GM18867 (cell line): ENCODE data around the gene RIT2.

Source experiments
- ATAC-seq: cut with Tn5 transposase; IDR thresholded peaks from one replicate; pipeline ENCODE4 v1.9.1; 2021; ENCODE audit warnings: mild to moderate bottlenecking, moderate library complexity; ENCODE audit not compliant: unreplicated experiment

The RIT2 gene

DNA sequence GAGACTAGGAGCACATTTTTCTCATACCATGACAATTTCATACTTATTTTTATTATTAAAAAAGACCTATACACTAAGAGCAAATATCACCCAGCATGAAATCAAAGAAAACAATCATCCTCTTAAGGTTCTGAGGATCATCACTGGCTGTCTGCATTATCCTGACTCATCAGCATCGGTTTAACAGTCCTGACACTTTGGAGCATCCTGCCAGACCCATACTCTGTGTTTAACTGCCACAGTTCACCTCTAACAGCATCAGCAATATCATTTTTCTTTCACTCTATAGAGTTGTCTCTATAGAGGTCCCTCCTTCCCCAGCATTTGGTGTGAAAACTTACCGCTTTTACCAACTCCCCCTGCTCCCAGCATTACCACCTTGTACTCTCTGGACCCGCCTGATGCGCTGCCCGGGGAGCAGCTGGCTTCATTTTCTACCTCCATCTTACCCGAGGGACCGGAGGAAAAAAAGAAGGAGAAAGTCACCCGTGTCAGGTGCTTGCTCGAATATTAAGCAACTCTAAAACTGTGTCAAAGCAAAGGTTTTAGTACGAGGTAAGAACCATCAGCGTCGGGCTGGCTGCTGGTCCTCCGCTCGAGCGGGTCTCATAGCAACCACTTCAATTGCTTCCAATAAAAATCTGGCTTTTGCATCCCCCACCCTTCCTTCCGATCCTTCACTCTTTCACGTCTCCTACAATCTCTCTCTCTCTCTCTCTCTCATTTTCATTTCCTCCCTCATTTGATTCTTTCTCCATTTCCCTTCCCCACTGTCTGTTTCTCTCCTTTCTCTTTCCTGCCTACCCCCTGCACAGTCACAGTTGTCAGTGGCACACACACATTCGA is at the start of gene RIT2:
Gene RIT2, minus strand, starts transcription at position 610 of the 846 bp plus-strand sequence.
- ATAC-seq: no peak

DNA sequence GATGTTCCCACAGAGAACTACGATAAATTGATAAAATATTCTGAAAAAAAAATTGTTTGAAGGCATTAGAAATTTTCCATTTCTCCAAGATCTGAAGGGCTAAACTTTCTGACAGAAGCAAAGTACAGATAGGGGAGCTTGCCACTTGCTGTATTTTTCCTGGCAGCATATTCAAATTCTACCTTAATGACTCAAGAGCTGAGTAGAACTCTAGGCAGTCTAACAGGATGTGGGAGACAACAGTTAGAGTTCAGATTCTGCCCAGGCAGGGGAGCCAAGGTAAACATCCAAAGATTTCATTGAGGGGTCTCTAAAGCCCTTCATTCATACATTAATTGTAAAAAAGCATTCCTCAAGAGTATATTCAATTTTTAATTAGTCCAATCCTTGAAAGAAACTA is 46.0 kb upstream of the RIT2 start:
- ATAC-seq: no peak

DNA sequence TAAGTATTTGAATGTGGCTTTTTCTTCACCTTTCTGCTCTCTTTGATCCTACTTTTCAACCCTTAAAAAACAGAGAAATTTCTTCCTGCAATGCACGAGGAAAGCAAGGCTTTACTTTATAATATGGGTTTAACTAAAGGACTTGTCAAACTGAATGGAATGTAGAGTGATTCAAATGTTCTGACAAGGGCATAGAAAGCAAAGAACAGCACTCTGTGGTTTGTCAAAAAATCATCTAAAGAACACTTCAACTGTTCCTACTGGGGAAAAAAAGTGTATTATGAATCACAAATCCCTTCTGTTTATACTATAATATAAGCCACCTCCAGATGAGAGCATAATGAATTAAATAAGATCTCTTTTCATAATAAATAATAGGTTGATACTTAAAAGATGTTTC is 45.0 kb upstream of the RIT2 start:
- no peak for ATAC-seq

DNA sequence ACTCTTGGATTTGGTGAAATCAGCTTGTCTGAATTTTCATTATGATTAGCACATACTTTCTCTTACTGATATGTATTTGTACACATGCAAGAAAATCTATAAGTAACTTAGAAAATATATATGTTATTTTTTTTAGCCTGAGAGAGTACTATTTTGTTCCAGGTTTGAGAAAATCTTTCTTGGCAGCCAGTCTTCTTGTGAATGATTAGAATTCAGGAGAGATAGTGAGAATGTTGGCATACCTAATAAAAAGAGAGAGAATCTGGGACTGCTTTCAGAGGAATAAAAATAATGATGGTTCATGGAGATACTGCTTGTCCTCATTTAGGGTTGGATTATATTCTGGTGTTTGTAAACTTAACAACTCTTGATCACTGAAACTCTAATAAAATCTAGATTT is 44.4 kb upstream of the RIT2 start:
- ATAC-seq: no peak

DNA sequence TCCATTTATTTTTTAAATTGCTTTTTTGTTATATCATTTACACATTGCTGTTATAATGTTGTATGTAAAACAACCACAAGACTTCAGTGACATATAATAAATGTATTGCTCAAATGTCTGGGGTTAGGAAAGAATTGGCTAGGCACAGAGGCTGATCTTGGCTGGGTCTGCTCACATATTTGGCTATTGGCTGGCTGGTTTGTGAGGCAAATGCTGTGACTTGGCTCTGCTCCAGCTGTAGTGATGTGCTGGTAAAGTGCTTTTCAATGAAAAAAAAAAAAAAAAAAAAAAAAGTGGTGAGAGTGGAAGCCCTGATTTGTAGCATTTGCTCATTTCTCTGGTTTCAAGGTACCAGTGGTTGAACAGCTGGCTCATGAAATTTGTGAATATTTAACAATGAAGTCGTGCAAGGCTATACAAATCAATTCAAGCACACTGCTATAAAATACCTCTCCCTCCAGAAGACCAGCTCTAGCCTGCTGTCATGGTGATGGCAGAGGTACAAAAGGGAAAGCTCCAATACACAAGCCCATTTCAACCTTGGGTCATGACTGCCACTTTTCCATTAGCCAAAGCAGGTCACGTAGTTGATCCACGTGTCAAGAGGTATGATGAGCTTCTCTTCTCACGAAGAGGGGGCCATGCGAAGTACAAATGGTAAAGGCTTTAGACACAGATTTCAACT is 43.7 kb upstream of the RIT2 start:
- ATAC-seq: no peak

DNA sequence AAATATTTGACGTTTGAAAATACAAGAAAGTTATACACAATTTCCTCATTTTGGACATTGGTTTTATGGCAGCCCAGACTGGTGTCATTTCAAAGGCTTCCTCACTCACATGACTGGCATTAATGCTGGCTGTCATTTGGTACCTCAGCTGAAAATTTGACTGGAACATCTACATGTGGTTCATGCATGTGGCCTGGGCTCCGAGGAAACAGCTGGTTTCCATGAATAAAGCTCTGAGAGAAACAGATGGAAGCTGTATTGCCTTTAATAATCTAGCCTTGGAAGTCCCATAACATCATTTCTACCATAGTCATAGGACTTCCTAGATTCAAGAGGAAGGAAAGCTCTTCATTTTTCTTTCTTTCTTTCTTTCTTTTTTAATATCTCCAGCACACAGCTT is 42.9 kb upstream of the RIT2 start:
- no peak for ATAC-seq

DNA sequence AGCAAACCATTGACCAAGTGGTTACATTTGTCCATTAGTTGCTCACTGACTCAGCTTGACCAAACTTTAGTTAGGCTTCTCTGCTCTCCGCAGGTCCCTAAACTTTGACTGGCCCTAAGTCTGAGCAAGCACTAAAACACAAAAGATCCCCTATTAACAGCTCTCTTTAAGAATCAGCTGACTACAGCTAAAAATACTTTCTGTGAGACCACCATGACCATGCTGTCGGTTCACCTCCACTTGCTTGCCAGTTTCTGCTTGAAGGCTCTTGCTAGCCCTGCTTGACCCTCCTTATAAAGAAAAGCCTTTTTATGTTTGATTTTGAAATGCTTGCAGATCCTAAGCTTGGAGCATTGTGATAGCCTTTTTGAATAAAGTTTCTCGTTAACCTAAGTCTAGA is 40.4 kb upstream of the RIT2 start:
- ATAC-seq: no peak

DNA sequence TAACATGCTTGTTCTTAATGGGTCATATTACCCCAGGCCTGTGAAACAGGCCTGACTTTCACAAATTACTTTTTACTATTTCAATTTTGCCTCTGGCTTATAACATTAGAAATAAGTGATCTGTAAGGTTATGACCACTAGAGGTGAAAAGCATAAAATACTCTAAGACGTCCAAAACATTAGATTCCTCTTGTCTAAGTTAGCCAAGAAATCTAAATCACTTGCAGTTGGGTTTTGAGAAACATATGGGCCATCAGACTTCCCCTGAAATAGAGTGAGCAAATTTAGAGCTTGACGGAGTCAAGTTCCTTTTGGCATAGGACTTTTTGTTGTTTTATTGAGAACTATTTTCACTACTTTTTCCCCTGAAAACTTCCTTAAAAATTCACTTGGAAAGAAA is 32.7 kb upstream of the RIT2 start:
- ATAC-seq: no peak

DNA sequence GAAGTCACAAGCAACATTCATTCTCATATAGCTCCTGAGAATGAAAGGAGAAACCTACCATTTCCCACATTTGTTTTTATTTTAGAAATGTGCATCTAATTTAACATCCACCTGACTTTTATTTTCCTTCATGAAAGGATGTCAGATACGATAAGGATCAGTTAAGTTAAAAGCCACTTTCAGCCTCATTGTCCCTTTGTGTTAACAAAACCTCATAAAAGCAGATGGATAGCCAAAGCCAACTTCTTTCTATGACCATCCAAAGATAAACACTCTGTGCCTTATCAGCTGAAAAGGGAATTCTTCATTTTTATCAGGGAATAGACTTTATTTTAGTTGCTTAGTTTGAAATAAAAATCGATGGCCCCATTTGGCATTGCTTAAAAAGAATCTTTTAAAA is 25.7 kb upstream of the RIT2 start:
- ATAC-seq: no peak

DNA sequence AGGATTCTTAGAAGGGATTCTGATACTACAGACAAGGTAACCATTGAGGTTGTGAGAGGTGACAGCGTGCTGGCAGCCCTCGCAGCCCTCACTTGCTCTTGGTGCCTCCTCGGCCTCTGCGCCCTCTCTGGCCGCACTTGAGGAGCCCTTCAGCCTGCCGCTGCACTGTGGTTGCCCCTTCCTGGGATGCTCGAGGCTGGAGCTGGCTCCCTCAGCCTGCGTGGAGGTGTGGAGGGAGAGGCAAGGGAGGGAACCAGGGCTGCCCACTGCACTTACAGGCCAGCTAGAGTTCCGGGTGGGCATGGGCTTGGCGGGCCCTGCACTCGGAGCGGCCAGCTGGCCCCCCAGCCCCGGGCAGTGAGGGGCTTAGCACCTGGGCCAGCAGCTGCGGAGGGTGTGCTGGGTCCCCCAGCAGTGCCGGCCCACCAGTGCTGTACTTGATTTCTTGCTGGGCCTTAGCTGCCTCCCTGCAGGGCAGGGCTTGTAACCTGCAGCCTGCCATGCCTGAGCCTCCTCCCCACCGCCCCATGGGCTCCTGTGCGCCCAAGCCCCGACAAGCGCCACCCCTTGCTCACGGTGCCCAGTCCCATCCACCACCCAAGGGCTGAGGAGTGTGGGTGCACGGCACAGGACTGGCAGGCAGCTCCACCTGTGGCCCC is 23.9 kb upstream of the RIT2 start:
- ATAC-seq: no peak

DNA sequence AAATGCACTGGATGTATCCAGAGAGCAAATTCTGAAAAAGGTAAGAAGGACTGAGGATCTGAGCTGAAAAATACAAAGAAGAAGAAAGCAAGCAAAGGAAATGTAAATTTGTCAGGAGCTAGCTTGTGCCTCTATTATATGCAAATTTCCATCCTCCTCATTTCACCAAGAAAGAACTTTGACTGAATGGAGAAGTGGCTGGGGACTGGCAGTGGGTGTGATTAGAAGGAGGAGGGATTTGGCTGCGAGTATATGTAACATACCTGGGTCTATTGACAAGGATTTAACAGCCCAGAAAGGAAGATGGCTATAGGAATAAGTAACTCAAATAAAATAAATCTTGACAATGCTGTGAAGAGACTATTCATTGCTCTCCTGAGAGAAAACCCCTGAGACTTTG is 19.4 kb upstream of the RIT2 start:
- no peak for ATAC-seq

DNA sequence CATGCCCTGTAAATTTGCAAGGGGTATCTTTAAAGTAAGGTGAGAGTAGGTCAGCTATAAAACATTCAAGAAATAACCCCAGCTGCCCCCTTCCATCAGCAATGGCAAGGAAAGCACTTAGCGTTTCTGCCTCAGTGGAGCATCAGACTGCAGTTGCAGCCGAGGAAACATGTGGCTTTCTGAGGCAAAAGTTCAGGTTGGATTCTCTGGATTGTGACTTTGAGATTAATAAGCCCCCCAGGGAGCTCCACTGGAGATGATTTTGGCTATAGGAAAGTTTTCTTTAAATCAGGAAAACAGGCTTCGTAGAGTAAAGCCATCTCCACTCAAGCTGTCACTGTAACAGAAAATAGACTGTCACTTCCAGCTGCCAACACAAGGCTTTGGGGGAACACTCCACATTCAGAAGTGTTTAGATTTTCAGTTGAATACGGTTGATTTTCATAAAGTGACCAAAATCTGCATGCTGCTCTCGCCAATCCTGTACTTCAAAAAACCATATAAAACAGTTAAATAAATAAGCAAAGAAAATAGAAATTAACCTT is 15.3 kb upstream of the RIT2 start:
- no peak for ATAC-seq

DNA sequence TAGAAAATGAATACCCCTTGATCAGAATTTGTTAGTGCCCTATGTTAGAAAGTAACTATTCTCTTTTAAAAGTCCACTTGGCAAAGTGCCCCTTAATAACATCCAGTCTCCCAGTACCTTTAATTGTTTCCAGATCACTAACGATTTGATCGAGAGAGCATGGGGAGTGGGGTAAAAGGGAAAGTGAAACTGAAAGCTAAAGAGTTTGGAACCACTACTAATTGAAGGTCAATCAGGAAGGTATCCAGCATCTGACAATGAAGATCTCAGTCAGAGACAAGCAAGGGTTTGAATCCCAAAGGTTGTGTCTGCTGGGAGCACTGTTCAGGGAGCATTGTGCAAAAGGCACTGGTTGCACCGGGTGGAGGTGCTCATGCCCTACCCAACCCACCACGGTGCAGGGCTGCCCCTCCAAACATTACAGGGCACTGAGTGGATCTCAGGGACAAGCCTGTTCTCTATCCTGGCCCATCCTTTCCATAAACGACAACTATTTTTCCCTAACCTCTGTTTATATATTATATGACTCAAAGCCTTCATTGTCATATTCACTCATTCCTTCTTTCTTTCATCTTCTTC is 14.6 kb upstream of the RIT2 start:
- ATAC-seq: no peak

DNA sequence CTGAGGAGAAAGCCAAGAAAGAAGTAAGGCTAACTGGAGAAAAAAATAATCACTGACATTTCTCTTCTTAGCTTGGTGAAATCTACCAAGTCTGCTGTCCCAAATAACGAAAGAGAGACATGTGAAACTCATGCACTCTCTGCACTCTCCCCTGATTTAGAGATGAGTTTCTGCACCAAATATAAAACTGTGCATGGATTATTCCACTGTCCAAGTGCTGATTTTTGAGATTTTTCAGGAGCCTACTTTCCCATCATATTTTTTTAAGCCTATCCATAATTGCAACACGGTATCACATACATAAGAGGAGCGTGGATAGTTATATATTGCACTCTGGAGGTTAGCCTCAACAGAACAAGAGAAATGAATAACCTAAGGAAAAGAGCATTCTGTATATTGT is 10.0 kb upstream of the RIT2 start:
- ATAC-seq: no peak

DNA sequence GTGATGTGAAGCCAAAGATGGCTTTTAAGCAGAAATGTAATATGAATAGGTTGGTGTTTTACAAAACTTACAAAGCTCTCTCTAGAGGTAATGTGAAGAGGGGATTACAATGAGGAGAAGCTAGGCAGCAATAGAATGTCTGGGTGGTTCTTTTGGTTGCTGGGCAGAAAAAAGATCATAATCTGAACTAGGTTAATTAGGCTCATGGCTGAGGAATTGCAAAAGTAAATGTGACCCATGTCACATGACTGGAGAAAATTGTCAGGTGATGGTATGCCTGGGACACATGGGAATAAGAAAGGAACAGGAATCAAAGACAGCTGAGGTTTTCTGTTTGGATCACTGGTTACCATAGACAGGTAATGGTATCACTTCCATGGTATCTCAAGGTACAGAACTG is 7.5 kb upstream of the RIT2 start:
- no peak for ATAC-seq

DNA sequence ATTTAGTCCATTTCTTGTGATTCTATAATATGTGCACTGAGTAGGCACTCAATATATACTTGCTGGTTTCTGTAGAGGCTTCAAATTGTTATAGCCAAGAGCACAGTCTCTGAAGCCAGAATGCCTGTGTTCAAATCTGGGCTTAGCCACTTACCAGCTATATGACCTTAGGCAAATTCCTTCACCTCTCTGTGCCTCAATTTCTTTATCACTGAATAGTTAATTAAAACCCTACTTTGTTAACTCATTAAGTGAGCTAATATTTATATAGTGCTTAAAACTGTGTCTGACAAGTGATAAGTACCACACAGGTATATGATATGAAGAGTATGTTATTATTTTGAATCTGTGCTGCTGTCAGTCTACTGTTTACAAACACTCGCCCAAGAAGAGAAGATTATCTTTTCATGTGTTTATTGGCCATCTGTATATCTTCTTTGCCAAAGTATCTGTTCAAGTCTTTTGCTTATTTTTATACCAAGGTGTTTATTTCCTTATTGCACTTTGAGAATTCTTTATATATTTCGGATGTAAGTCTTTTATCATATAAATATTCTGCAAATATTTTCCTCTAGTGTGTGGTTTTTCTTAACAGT is 1.3 kb upstream of the RIT2 start:
- ATAC-seq: no peak

DNA sequence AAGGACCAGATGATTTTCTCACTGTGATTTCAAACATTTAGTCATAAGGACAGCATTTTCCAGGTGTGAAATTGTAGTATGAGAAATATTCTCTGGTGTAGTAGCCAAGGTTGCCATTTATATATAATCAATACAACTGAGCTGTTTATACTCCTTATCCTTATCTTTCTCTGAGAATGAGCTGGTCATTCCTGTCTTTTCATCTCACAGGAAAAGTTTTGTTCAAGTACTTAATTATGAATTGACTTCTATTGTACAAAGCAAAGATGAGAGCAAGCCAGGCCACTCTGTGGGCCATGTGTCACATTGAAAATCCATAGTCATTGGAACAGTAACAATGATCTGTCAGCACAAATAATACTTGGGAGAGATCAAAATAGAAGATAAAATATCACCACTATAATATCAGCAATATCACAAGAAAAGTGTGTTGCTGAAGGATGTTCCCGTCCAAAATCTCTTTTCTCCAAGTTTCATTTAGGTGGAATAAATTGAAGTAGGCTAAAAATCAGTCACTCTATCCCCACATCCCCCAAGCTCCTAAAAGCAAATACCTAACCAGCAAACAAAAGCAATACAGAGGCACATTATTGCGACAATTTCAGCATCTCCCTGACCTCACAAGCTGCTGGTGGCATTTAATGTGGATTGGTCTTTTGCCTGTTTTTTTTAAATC is 2.1 kb downstream of the RIT2 start:
- ATAC-seq: no peak

DNA sequence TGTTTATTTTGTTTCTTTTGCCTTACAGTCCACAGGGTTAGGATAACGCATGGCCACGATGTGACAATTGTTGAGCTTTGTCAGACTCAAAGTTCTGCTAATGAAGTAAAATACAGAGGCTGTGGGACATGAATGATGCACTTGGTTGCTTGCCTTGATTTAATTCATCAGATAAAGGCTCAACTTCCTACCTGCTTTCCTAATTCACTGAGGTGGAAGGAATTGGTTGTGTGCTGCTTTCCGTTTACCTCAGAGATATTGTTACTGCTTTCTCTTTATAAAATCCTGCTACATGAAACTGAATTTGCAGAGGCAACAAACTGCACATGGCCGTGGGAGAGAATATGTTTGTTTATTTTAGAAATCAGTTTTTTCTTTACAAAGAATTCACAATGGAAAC is 6.6 kb downstream of the RIT2 start:
- no peak for ATAC-seq

DNA sequence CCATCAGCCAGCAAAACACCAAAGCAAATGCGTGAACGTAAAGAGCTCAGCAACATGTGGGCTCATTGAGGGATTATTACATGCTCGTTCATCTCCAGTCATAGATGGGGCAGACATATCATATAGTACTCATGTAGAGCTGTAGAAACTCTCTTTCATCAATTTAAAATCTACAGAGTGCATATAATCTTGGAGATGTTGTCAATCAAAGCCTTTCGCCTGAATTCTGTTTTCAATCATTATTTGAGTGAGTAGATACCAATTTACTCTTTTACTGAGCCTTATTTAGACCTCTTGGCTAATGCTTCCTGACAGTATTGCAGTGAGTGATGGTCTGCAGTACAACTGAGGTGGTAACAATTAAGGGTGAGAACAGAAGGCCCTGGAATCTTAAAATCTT is 7.0 kb downstream of the RIT2 start:
- ATAC-seq: no peak

DNA sequence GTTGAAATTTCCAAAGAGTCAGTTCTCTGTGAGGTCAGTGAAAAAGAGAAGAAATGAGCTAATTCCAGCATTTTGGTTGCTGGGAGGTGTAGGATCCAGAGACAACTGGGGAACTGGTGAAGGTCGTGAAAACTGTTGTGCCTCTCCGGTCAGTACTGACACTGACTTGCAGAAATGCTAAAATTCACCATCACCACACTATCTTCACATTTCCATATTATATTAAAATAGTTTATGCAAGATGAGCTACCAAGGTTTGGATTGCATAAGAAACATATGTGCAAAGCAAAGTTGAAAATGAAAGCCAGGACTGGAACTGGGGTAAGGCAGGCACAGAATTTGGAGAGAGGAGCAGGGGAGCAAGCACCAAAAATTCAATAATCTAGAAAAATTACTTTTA is 21.8 kb downstream of the RIT2 start:
- no peak for ATAC-seq
